SK-N-SH (cell line): ENCODE measurements around the gene DACT2. TPM values are rescaled to one million over a fixed set of nuclear protein-coding genes. Genes with fewer than 3 reads are reported as not detected.

Experiments used
- CTCF ChIA-PET: fragments of 300-600, 350-600 bp; formaldehyde crosslinking; extraction: SDS; loops from one replicate; lab custom pipeline; 2021; lab: Yijun Ruan, JAX
- POLR2A ChIA-PET: fragments of 350-600 bp; sonication (Branson Sonifier 250); formaldehyde crosslinking; extraction: SDS; loops from one replicate; lab custom pipeline; 2020; ENCODE audit warnings: antibody characterized with exemption, inconsistent platforms; lab: Yijun Ruan, JAX
- DNase-seq: peaks from one replicate; pipeline ENCODE4 v3.0.0; 2012
- H2AFZ ChIP-seq: fragments of 200-600 bp; sonication (generic); 2 replicates; pipeline ENCODE4 v1.8.1; 2016; ENCODE audit warnings: antibody characterized with exemption, mild to moderate bottlenecking, low read depth
- H3F3A ChIP-seq: fragments of 200-600 bp; sonication (generic); replicated peaks from 2 replicates; pipeline ENCODE3; 2016; ENCODE audit warnings: antibody characterized with exemption, mild to moderate bottlenecking; ENCODE audit not compliant: insufficient read depth
- H3K27ac ChIP-seq, 2 experiments: fragments of 200-500 bp in 1 of 2; fragments of 200-600 bp in 1 of 2; sonication (Bioruptor generic) in 1 of 2; sonication (generic), shearing (Covaris generic) in 1 of 2; 2 replicates each; pipeline versions ENCODE4 v1.5.1 to v1.6.1; 2014 to 2016; ENCODE audit warnings: low read depth in 2 of 2, inconsistent platforms in 1 of 2, low read length in 1 of 2, mild to moderate bottlenecking in 1 of 2, mixed read lengths in 1 of 2
- H3K27me3 ChIP-seq: fragments of 200-600 bp; sonication (generic), shearing (Covaris generic); 2 replicates; pipeline ENCODE4 v1.6.1; 2016; ENCODE audit warnings: mixed run types; ENCODE audit not compliant: insufficient read depth
- H3K36me3 ChIP-seq, 2 experiments: fragments of 200-500 bp in 1 of 2; fragments of 200-600 bp in 1 of 2; sonication (Bioruptor generic) in 1 of 2; sonication (generic) in 1 of 2; replicated peaks in 1 of 2; 2 replicates each; pipeline versions ENCODE3 to v1.5.1; 2014 to 2016; ENCODE audit warnings: low read length in 1 of 2, mild to moderate bottlenecking in 1 of 2; ENCODE audit not compliant: insufficient read depth in 2 of 2, control insufficient read depth in 1 of 2
- H3K4me1 ChIP-seq, 2 experiments: fragments of 200-500 bp in 1 of 2; fragments of 200-600 bp in 1 of 2; sonication (Bioruptor generic) in 1 of 2; sonication (generic), shearing (Covaris generic) in 1 of 2; 2 replicates each; pipeline versions ENCODE4 v1.5.1 to v1.6.1; 2014 to 2016; ENCODE audit warnings: low read depth in 1 of 2, low read length in 1 of 2, mixed run types in 1 of 2; ENCODE audit not compliant: insufficient read depth in 2 of 2, control insufficient read depth in 1 of 2
- H3K4me2 ChIP-seq: fragments of 200-600 bp; sonication (generic), shearing (Covaris generic); 2 replicates; pipeline ENCODE4 v1.6.1; 2017; ENCODE audit warnings: mixed run types
- H3K4me3 ChIP-seq, 2 experiments: fragments of 200-500 bp in 1 of 2; fragments of 200-600 bp in 1 of 2; sonication (Bioruptor generic) in 1 of 2; sonication (generic), shearing (Covaris generic) in 1 of 2; 2 replicates each; pipeline versions ENCODE4 v1.5.1 to v1.8.1; 2014 to 2016; ENCODE audit warnings: low read depth in 2 of 2, inconsistent platforms in 1 of 2, low read length in 1 of 2, mild to moderate bottlenecking in 1 of 2, mixed read lengths in 1 of 2, moderate library complexity in 1 of 2
- H3K79me2 ChIP-seq: fragments of 200-600 bp; sonication (generic); 2 replicates; pipeline ENCODE4 v1.8.1; 2017; ENCODE audit warnings: mild to moderate bottlenecking; ENCODE audit not compliant: insufficient read depth
- H3K9ac ChIP-seq: fragments of 200-600 bp; sonication (generic); 2 replicates; pipeline ENCODE4 v1.6.1; 2017; ENCODE audit warnings: mixed run types
- H3K9me2 ChIP-seq: fragments of 200-600 bp; sonication (generic); 2 replicates; pipeline ENCODE4 v1.6.1; 2017; ENCODE audit warnings: mixed run types
- H3K9me3 ChIP-seq: fragments of 200-600 bp; sonication (generic); 2 replicates; pipeline ENCODE4 v1.6.1; 2017; ENCODE audit warnings: mixed run types, mild to moderate bottlenecking, moderate library complexity
- H4K20me1 ChIP-seq: fragments of 200-600 bp; sonication (generic); 2 replicates; pipeline ENCODE4 v1.6.1; 2017; ENCODE audit warnings: mild to moderate bottlenecking, mixed run types; ENCODE audit not compliant: insufficient read depth
- CHD2 ChIP-seq: fragments of 150-350 bp; IDR thresholded peaks from 2 replicates; pipeline ENCODE4 v1.6.1; 2018; ENCODE audit warnings: low read length; ENCODE audit not compliant: partially characterized antibody
- EZH2phosphoT487 ChIP-seq: fragments of 200-600 bp; sonication (generic); IDR thresholded peaks from 2 replicates; pipeline ENCODE4 v1.6.1; 2017; ENCODE audit warnings: low read depth, mixed run types, mild to moderate bottlenecking, antibody characterized with exemption, moderate library complexity, borderline replicate concordance
- FOSL2 ChIP-seq: IDR thresholded peaks from 2 replicates; pipeline ENCODE4 v1.4.0; 2012; ENCODE audit warnings: low read depth, mild to moderate bottlenecking, moderate library complexity, borderline replicate concordance
- FOXJ3 ChIP-seq: sonication (generic); formaldehyde crosslinking; IDR thresholded peaks from 2 replicates; pipeline ENCODE4 v1.5.1; 2020; ENCODE audit warnings: mild to moderate bottlenecking, missing genetic modification reagents
- FOXM1 ChIP-seq: IDR thresholded peaks from 2 replicates; pipeline ENCODE4 v1.4.0; 2012; ENCODE audit warnings: low read depth, mild to moderate bottlenecking
- IRF3 ChIP-seq: fragments of 150-350 bp; IDR thresholded peaks from 2 replicates; pipeline ENCODE4 v1.6.1; 2016; ENCODE audit warnings: mild to moderate bottlenecking, low read depth, low read length
- JUND ChIP-seq: IDR thresholded peaks from 2 replicates; pipeline ENCODE4 v1.4.0; 2012
- MXI1 ChIP-seq: IDR thresholded peaks from 2 replicates; pipeline ENCODE4 v1.6.1; 2012; ENCODE audit warnings: mild to moderate bottlenecking, low read depth, low read length, improper control_type of control experiment
- PBX3 ChIP-seq: IDR thresholded peaks from 2 replicates; pipeline ENCODE4; 2012
- RXRA ChIP-seq: IDR thresholded peaks from 2 replicates; pipeline ENCODE4 v1.4.0; 2012; ENCODE audit warnings: low read depth, mild to moderate bottlenecking, borderline replicate concordance
- SIN3A ChIP-seq: IDR thresholded peaks from 2 replicates; pipeline ENCODE4 v1.6.1; 2012; ENCODE audit warnings: low read depth, mild to moderate bottlenecking, low read length, moderate library complexity, borderline replicate concordance
- SMC3 ChIP-seq: IDR thresholded peaks from 2 replicates; pipeline ENCODE4 v1.6.1; 2012; ENCODE audit warnings: low read depth, low read length, improper control_type of control experiment
- TAF1 ChIP-seq: IDR thresholded peaks from 2 replicates; pipeline ENCODE4 v1.6.1; 2012; ENCODE audit warnings: low read depth, mild to moderate bottlenecking, low read length, moderate library complexity, borderline replicate concordance
- TEAD4 ChIP-seq: IDR thresholded peaks from 2 replicates; pipeline ENCODE4 v1.4.0; 2012; ENCODE audit warnings: mild to moderate bottlenecking, borderline replicate concordance; ENCODE audit not compliant: insufficient read depth
- YY1 ChIP-seq: IDR thresholded peaks from 2 replicates; pipeline ENCODE4 v1.4.0; 2012; ENCODE audit warnings: low read depth, mild to moderate bottlenecking
- WGBS: methylation state at CpG from one replicate; pipeline ENCODE4 v1.1.6; 2017; ENCODE audit warnings: low lambda C conversion rate; 5-methylcytosine and 5-hydroxymethylcytosine counted together
- polyA plus RNA-seq, 3 experiments: library from polyadenylated mRNA; depleted of rRNA; stranded (reverse); fragments of >200 nt; gene quantifications; 2 replicates each; pipeline ENCODE4 v1.2.3, GENCODE V29; 2012
- TF ChIP-seq, protein P1 (sequence below): IDR thresholded peaks from 2 replicates; pipeline ENCODE4 v1.4.0; 2012; ENCODE audit warnings: low read depth

Gene DACT2
- polyA plus RNA-seq, 1 of the 3 experiments (the other 2 are of a cell fraction) = not detected

DNA sequence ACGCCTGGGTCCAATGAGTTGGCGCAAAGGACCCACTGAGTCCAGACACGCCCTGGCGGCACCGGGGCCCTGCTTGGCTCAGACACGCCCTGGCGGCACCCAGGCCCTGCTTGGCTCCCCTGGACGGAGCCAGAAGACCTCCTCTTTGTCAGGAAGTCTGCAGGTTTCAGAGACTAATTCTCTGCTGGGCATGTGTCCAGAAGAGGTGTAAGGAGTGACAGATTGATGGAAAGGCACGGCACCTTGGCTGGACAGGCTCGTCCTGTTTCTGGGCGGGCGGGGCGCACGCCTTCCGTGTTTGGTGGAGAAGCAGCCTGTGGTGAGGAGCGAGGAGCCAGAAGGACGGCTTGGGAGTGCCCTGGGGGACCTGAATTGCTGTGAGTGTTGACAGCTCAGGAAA lies 23.1 kb upstream of the DACT2 start:
- Histone ChIP-seq H3K4me2 (no peak overlapping the region), H3K9ac (no peak overlapping the region), H3K27ac (no peak overlapping the region), H3K4me1 (no peaks in the 10 kb centered on the region), H3K9me3 (no peaks in the 10 kb centered on the region), H3K4me3 (no peak overlapping the region), H3K36me3 (no peaks in the 10 kb centered on the region), H3K9me2 (no peaks in the 10 kb centered on the region), H4K20me1 (no peaks in the 10 kb centered on the region), H2AFZ (no peak overlapping the region), H3K79me2 (no peaks in the 10 kb centered on the region), H3F3A (no peaks in the 10 kb centered on the region), H3K27me3 (no peaks in the 10 kb centered on the region)
- CTCF ChIA-PET = no interaction called here
- no peak for TF ChIP-seq YY1
- 38% methylated on average over 17 of the region's 17 CpGs for WGBS
- POLR2A ChIA-PET = no interaction called here
- no peak for DNase-seq

GRCh38 chr6:168341280-168341900 lies 21.8 kb upstream of the DACT2 start:
- H3K9me2 ChIP-seq = no peaks in the 10 kb centered on the region
- no peak overlapping the region for H3K9ac ChIP-seq
- H3K4me3 ChIP-seq = no peak overlapping the region
- TF ChIP-seq IRF3 = no peak
- TF ChIP-seq TEAD4 = no peak
- TF ChIP-seq SMC3 = no peak
- no peak for TF ChIP-seq FOSL2
- TF ChIP-seq MXI1 = no peak
- TF ChIP-seq, all 33 proteins: peak for 0
- Histone ChIP-seq H4K20me1 (no peaks in the 10 kb centered on the region), H3K4me2 (no peak overlapping the region), H2AFZ (no peak overlapping the region), H3F3A (no peaks in the 10 kb centered on the region), H3K36me3 (no peaks in the 10 kb centered on the region), H3K79me2 (no peaks in the 10 kb centered on the region), H3K9me3 (no peaks in the 10 kb centered on the region), H3K4me1 (no peaks in the 10 kb centered on the region), H3K27me3 (no peaks in the 10 kb centered on the region), H3K27ac (no peak overlapping the region)
- ChIA-PET CTCF (interaction anchor here (0.7 to 1.2 kb wide), 3 partner anchors 14 to 345 kb away, joined by 3 read pairs; no protein-coding TSS in a partner anchor), POLR2A (no interaction called here)
- no peak for DNase-seq
- WGBS = 19% methylated on average over 8 of the region's 8 CpGs

DNA sequence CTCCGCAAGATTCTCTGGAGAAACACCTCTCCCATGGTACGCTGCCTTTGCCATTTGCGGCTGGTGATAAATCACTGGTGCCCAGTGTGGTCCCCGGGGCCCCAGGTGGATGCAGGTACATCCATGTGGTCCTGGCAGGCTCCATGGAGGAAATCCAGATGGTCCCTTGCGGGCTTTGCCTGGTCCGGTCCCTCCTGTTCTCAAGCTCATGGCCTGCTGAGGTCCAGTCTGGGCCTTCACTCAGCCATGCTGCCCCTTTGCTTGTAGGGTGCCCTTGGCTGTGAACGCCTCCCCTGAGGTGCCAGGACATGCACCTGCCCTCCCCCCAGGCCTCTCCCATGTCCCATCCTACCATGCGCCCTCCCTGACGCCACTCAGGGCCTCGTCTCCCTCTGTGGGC lies 21.2 kb upstream of the DACT2 start:
- Histone ChIP-seq H3K79me2 (no peaks in the 10 kb centered on the region), H3K9ac (no peak overlapping the region), H3K27ac (no peak overlapping the region), H3K27me3 (no peaks in the 10 kb centered on the region), H3K4me3 (no peak overlapping the region), H4K20me1 (no peaks in the 10 kb centered on the region), H3K9me2 (no peaks in the 10 kb centered on the region), H3F3A (no peaks in the 10 kb centered on the region), H3K4me2 (no peak overlapping the region), H3K9me3 (no peaks in the 10 kb centered on the region), H3K4me1 (no peaks in the 10 kb centered on the region), H3K36me3 (no peaks in the 10 kb centered on the region), H2AFZ (no peak overlapping the region)
- ChIA-PET CTCF (interaction anchor here (0.9 to 1.2 kb wide), 2 partner anchors 15 to 28 kb away, joined by 3 read pairs; no protein-coding TSS in a partner anchor), POLR2A (no interaction called here)
- WGBS = 20% methylated on average over 2 of the region's 10 CpGs
- DNase-seq = no peak
- TF ChIP-seq TAF1 (no peak), PBX3 (no peak), CHD2 (no peak), FOXJ3 (no peak), IRF3 (no peak), FOXM1 (no peak), RXRA (no peak), SMC3 (no peak), YY1 (no peak), SIN3A (no peak), JUND (no peak), EZH2phosphoT487 (no peak), TEAD4 (no peak)
- TF ChIP-seq, protein P1, sequence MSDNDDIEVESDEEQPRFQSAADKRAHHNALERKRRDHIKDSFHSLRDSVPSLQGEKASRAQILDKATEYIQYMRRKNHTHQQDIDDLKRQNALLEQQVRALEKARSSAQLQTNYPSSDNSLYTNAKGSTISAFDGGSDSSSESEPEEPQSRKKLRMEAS = no peak
